Measurements from ENCODE around the gene GPR139.

DNA sequence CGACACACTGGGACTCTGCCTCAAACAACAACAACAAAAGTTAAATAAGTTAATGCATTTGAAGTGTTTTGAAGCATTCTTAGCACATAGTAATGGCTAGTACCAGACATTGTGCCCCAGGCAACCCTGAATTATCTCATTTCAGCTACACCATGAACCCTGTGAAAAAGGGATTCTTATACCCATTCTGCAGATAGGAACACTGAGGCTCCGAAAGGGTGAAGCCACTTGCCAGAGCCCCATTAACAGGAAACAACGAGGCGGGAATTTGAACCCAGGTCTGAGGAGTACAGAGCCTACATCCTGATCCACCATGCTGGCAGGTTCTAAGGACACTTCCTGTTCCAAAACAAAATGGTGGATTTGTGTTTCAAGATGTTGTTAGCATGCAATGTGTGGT, 9.2 kb downstream of the GPR139 start:
- TF ChIP-seq, protein P1, sequence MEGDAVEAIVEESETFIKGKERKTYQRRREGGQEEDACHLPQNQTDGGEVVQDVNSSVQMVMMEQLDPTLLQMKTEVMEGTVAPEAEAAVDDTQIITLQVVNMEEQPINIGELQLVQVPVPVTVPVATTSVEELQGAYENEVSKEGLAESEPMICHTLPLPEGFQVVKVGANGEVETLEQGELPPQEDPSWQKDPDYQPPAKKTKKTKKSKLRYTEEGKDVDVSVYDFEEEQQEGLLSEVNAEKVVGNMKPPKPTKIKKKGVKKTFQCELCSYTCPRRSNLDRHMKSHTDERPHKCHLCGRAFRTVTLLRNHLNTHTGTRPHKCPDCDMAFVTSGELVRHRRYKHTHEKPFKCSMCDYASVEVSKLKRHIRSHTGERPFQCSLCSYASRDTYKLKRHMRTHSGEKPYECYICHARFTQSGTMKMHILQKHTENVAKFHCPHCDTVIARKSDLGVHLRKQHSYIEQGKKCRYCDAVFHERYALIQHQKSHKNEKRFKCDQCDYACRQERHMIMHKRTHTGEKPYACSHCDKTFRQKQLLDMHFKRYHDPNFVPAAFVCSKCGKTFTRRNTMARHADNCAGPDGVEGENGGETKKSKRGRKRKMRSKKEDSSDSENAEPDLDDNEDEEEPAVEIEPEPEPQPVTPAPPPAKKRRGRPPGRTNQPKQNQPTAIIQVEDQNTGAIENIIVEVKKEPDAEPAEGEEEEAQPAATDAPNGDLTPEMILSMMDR (conservative IDR thresholded peaks at IDR 0.05; ENCODE audit: low read depth, low read length) = no peak
- no peak for TF ChIP-seq EZH2phosphoT487 (IDR thresholded peaks at IDR 0.05; ENCODE audit: borderline replicate concordance, low read length)

Data from PC-3 (cell line).